Measurements from ENCODE around the gene COX8A. TPM values are rescaled to one million over a fixed set of nuclear protein-coding genes. Genes with fewer than 3 reads are reported as not detected.

The COX8A gene
- total and polyA plus RNA-seq, 10 of the 15 experiments (the other 5 are each of a cell fraction or from before 2014, with no cell fraction given), result 243 to 1,476 (median 522) TPM

DNA sequence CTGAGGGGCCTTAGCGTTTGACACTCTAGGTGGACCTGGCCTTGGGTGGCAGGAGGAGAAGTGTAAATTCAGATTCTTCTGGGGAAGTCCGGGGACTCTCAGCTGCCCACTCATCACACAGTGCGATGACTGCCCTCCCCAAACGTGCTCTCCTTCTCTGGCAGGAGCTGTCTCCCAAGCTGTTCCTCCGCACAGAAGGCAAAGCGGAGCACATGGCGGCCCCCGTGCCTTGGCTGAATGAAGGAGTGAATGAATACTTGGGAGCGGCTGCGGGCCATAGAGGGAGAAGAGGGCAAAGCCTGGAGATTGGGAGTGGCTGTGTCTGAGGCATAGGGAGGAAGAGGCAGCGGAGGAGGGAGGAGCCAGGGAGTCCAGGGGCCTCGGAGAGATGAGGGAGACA lies 42.5 kb upstream of the COX8A start (continued):
- TF ChIP-seq, protein P1, sequence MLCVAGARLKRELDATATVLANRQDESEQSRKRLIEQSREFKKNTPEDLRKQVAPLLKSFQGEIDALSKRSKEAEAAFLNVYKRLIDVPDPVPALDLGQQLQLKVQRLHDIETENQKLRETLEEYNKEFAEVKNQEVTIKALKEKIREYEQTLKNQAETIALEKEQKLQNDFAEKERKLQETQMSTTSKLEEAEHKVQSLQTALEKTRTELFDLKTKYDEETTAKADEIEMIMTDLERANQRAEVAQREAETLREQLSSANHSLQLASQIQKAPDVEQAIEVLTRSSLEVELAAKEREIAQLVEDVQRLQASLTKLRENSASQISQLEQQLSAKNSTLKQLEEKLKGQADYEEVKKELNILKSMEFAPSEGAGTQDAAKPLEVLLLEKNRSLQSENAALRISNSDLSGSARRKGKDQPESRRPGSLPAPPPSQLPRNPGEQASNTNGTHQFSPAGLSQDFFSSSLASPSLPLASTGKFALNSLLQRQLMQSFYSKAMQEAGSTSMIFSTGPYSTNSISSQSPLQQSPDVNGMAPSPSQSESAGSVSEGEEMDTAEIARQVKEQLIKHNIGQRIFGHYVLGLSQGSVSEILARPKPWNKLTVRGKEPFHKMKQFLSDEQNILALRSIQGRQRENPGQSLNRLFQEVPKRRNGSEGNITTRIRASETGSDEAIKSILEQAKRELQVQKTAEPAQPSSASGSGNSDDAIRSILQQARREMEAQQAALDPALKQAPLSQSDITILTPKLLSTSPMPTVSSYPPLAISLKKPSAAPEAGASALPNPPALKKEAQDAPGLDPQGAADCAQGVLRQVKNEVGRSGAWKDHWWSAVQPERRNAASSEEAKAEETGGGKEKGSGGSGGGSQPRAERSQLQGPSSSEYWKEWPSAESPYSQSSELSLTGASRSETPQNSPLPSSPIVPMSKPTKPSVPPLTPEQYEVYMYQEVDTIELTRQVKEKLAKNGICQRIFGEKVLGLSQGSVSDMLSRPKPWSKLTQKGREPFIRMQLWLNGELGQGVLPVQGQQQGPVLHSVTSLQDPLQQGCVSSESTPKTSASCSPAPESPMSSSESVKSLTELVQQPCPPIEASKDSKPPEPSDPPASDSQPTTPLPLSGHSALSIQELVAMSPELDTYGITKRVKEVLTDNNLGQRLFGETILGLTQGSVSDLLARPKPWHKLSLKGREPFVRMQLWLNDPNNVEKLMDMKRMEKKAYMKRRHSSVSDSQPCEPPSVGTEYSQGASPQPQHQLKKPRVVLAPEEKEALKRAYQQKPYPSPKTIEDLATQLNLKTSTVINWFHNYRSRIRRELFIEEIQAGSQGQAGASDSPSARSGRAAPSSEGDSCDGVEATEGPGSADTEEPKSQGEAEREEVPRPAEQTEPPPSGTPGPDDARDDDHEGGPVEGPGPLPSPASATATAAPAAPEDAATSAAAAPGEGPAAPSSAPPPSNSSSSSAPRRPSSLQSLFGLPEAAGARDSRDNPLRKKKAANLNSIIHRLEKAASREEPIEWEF (IDR thresholded peaks at IDR 0.05; ENCODE audit: insufficient replicate concordance, low read depth, low read length), result no peak
- TF ChIP-seq TBL1XR1 (IDR thresholded peaks at IDR 0.05; ENCODE audit: low read depth, low read length), result no peak
- no peak for TF ChIP-seq ZSCAN29 (IDR thresholded peaks at IDR 0.05)
- TF ChIP-seq, protein P2, sequence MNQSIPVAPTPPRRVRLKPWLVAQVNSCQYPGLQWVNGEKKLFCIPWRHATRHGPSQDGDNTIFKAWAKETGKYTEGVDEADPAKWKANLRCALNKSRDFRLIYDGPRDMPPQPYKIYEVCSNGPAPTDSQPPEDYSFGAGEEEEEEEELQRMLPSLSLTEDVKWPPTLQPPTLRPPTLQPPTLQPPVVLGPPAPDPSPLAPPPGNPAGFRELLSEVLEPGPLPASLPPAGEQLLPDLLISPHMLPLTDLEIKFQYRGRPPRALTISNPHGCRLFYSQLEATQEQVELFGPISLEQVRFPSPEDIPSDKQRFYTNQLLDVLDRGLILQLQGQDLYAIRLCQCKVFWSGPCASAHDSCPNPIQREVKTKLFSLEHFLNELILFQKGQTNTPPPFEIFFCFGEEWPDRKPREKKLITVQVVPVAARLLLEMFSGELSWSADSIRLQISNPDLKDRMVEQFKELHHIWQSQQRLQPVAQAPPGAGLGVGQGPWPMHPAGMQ (IDR thresholded peaks at IDR 0.05; ENCODE audit: borderline replicate concordance), result no peak
- no peak for TF ChIP-seq MXI1 (IDR thresholded peaks at IDR 0.05; ENCODE audit: low read depth, low read length)
- TF ChIP-seq ZBED1 (IDR thresholded peaks at IDR 0.05; ENCODE audit: borderline replicate concordance), result no peak
- TF ChIP-seq ESRRA (IDR thresholded peaks at IDR 0.05; ENCODE audit: low read length), result no peak
- no peak for TF ChIP-seq PML (IDR thresholded peaks at IDR 0.05; ENCODE audit: low read length)
